NB4 (cell line): ENCODE measurements around the gene CNOT6L.

Source experiments
- DNase-seq: peaks from one replicate; pipeline ENCODE4 v3.0.0; 2010; ENCODE audit warnings: low read depth
- H3K4me3 ChIP-seq: one replicate; pipeline ENCODE4 v1.5.1; 2011; ENCODE audit warnings: mild to moderate bottlenecking, low read depth, low read length, moderate library complexity
- CTCF ChIP-seq: IDR thresholded peaks from one replicate; pipeline ENCODE4 v1.5.1; 2012; ENCODE audit warnings: low read depth, low read length
- MAX ChIP-seq: IDR thresholded peaks from 2 replicates; pipeline ENCODE4 v1.6.1; 2011; ENCODE audit warnings: low read depth, low read length
- MYC ChIP-seq: IDR thresholded peaks from 2 replicates; pipeline ENCODE4 v1.6.1; 2011; ENCODE audit warnings: low read depth, low read length
- POLR2A ChIP-seq: IDR thresholded peaks from 2 replicates; pipeline ENCODE4 v1.6.1; 2011; ENCODE audit warnings: mild to moderate bottlenecking; ENCODE audit not compliant: insufficient read length; ENCODE audit errors: extremely low read depth

CNOT6L gene

GRCh38 chr4:77699731-77700210 is 119.4 kb downstream of the CNOT6L start:
- H3K4me3 ChIP-seq: no peak overlapping the region
- DNase-seq: no peak
- TF ChIP-seq MYC (no peak), CTCF (no peak), MAX (no peak), POLR2A (no peak)

GRCh38 chr4:77697860-77698590 is 121.1 kb downstream of the CNOT6L start:
- no peak for TF ChIP-seq MYC
- TF ChIP-seq CTCF: peak; percentile 11
- peak; percentile 44 for DNase-seq
- no peak overlapping the region for H3K4me3 ChIP-seq

GRCh38 chr4:77695774-77696173 is 123.4 kb downstream of the CNOT6L start:
- H3K4me3 ChIP-seq: no peak overlapping the region
- TF ChIP-seq MAX (no peak), CTCF (no peak), MYC (no peak), POLR2A (no peak)
- DNase-seq: peak; percentile 26

- TF ChIP-seq POLR2A (no peak), MAX (no peak), MYC (no peak), CTCF (no peak)
- no peak for DNase-seq
- no peak overlapping the region for H3K4me3 ChIP-seq
Measured at GRCh38 chr4:77692847-77693432, 126.2 kb downstream of the CNOT6L start.

GRCh38 chr4:77681792-77682191 is 137.4 kb downstream of the CNOT6L start:
- DNase-seq: no peak
- TF ChIP-seq MAX: no peak
- TF ChIP-seq POLR2A: no peak
- no peak for TF ChIP-seq MYC
- TF ChIP-seq CTCF: no peak
- no peak overlapping the region for H3K4me3 ChIP-seq

GRCh38 chr4:77676842-77677241 is 142.3 kb downstream of the CNOT6L start:
- no peak for TF ChIP-seq MYC
- TF ChIP-seq POLR2A: no peak
- TF ChIP-seq MAX: no peak
- no peak for TF ChIP-seq CTCF
- no peak for DNase-seq
- no peak overlapping the region for H3K4me3 ChIP-seq
